BLaER1 treated with 17β-estradiol and CSF1 and Interleukin-3, amounts not matched to agents 10 nM and 100 nM (cell line): ENCODE results near the gene ATP6V1D.
"Not testable (repeated sequence)": the region's sequence is repeated elsewhere in the genome, so short reads cannot be mapped to it uniquely, and the experiment has no call there.

Experiments
- H3K27ac ChIP-seq, 11 experiments: shearing (Covaris generic); formaldehyde crosslinking; 2 replicates each; pipeline ENCODE4 v1.8.1; 2022
- H3K27me3 ChIP-seq, 11 experiments: shearing (Covaris generic); formaldehyde crosslinking; 2 replicates each; pipeline ENCODE4 v1.8.1; 2022
- H3K36me3 ChIP-seq, 11 experiments: shearing (Covaris generic); formaldehyde crosslinking; 2 replicates each; pipeline ENCODE4 v1.8.1; 2022
- H3K4me1 ChIP-seq, 10 experiments: shearing (Covaris generic); formaldehyde crosslinking; 2 replicates each; pipeline ENCODE4 v1.8.1; 2022
- H3K4me2 ChIP-seq, 11 experiments: shearing (Covaris generic); formaldehyde crosslinking; 2 replicates each; pipeline ENCODE4 v1.8.1; 2022
- H3K4me3 ChIP-seq, 10 experiments: shearing (Covaris generic); formaldehyde crosslinking; 2 replicates each; pipeline ENCODE4 v1.8.1; 2022
- H3K9ac ChIP-seq, 11 experiments: shearing (Covaris generic); formaldehyde crosslinking; 2 replicates each; pipeline ENCODE4 v1.8.1; 2022
- H3K9me3 ChIP-seq, 11 experiments: shearing (Covaris generic); formaldehyde crosslinking; replicated peaks in 1 of 11; 2 replicates each; pipeline ENCODE4 v1.8.1; 2022
- H4K20me1 ChIP-seq, 11 experiments: shearing (Covaris generic); formaldehyde crosslinking; 2 replicates each; pipeline ENCODE4 v1.8.1; 2022
- Cebpa-rat ChIP-seq, 11 experiments: shearing (Covaris generic); IDR thresholded peaks; 2 replicates each; pipeline ENCODE4 v1.8.1; 2022

ATP6V1D gene

DNA sequence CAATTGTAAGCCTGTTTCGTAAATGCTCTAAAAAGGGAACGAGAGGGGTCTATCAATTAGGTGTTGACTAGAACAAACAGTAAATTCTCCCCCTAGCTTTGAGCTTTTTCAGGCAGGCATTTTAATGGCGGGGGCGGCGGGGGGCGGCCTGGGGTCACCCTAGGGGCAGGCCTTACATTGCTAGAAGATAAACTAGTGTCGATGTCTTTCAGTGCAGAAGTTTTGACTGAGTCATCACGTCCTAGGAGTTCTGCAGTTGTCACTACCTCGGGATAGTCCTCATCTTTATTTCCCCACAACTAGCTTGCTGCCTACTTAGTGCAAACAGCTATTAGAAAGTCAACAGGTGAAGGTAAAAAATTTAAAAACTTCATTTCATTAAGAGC, 1.6 kb downstream of the ATP6V1D start:
- Histone ChIP-seq H3K27me3 (no peaks in the 10 kb centered on the region), H3K36me3 (peaks cover 11 to 26% (median 16%) of the 10 kb centered on the region in 11 experiments; a peak in 19 of 22 replicates), H3K4me1 (peaks cover 34 to 62% (median 43%) of the 10 kb centered on the region in 10 experiments), H3K4me2 (peak overlapping the region; percentile 82 to 99 (median 90)), H3K9me3 (no peaks in the 10 kb centered on the region), H4K20me1 (peaks cover 11 to 78% (median 42%) of the 10 kb centered on the region in 11 experiments; a peak in 20 of 22 replicates), H3K27ac (peak overlapping the region in 1 of 11 experiments; percentile 98; a peak in 1 of 22 replicates), H3K9ac (peak overlapping the region; percentile 93 to 99 (median 96); a peak in 13 of 22 replicates), H3K4me3 (peak overlapping the region in 6 of 10 experiments; percentile 80 to 89 (median 86); a peak in 11 of 20 replicates)
- TF ChIP-seq Cebpa-rat (IDR thresholded peaks at IDR 0.05): no peak

DNA sequence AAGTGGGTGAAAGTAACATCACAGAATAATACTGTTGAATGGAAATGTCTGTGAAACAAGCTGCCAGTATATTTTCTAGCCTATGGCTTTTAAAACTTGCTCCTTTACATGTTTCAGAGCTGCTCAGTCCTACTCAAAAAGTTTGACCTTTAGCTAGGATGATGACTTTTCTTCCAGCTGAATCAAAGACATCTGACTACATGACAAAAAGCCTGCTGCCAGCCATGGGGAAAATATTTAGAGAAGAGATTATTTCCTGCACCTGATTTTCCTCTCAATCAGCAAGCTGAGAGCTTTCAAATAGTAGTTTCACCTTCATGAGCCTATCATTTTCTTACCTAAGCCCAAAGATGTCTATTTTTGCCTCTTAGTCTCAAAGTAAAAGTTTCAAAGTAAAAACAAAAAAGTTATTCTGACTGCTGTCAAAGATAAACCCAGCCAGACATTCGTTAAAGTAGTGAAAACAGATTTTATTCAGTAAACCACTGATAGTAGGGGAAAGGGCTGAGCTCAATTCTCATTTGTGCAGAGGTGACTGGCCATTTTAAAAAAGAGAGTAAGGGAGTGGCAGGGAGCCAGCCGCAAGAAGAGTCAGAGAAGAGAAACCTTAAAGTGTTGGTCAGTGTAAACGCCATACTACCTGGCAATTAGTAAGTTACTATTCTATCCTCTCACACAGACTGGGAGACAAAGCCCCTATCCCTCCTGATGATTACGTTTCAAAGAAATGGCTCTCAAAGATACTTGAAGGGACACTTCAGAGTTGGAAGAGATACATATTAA, 2.2 kb downstream of the ATP6V1D start:
- Histone ChIP-seq H3K9ac (peak overlapping the region in 7 of 11 experiments; percentile 5 to 98 (median 96); a peak in 8 of 22 replicates), H3K36me3 (peaks cover 7 to 26% (median 19%) of the 10 kb centered on the region in 11 experiments; a peak in 19 of 22 replicates), H3K9me3 (no peaks in the 10 kb centered on the region), H3K4me2 (peak overlapping the region; percentile 14 to 99 (median 90); a peak in 17 of 22 replicates), H4K20me1 (peaks cover 7 to 78% (median 36%) of the 10 kb centered on the region in 11 experiments; a peak in 19 of 22 replicates), H3K4me1 (peaks cover 29 to 56% (median 37%) of the 10 kb centered on the region in 10 experiments), H3K4me3 (peak overlapping the region in 3 of 10 experiments; percentile 80 to 86 (median 86); a peak in 5 of 20 replicates), H3K27ac (0 out of 22 replicates have a peak overlapping the region, but pooled peaks of 1 of the 11 experiments have one; percentile 10), H3K27me3 (no peaks in the 10 kb centered on the region)
- TF ChIP-seq Cebpa-rat (IDR thresholded peaks at IDR 0.05): no peak

DNA sequence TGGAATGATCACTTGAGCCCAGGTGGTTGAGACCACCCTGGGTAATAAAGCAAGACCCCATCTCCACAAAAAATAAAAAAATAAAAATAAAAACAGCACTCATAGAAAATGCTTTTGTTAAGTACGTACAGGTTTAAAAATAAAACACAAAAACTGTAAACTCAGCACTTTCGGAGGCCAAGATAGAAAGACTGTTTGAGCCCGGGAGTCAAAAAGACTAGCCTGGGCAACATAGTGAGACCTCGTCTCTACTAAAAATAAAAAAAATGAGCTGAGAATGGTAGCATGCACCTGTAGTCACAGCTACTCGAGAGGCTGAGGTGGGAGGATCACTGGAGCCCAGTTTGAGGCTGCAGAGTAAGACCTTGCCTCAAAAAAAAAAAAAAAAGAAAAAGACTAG, 7.5 kb downstream of the ATP6V1D start:
- H3K4me3 ChIP-seq: no peak overlapping the region
- no peaks in the 10 kb centered on the region for H3K9me3 ChIP-seq
- peaks cover 50 to 74% (median 67%) of the 10 kb centered on the region in 11 experiments for H3K36me3 ChIP-seq
- H3K27ac ChIP-seq: no peak overlapping the region
- peaks cover 0 to 24% (median under 1%) of the 10 kb centered on the region in 10 experiments; a peak in 11 of 20 replicates for H3K4me1 ChIP-seq
- no peak for TF ChIP-seq Cebpa-rat (IDR thresholded peaks at IDR 0.05)
- H3K27me3 ChIP-seq: no peaks in the 10 kb centered on the region
- H4K20me1 ChIP-seq: peaks cover 0 to 71% (median 10%) of the 10 kb centered on the region in 11 experiments; a peak in 10 of 22 replicates
- H3K4me2 ChIP-seq: no peak overlapping the region
- H3K9ac ChIP-seq: no peak overlapping the region

DNA sequence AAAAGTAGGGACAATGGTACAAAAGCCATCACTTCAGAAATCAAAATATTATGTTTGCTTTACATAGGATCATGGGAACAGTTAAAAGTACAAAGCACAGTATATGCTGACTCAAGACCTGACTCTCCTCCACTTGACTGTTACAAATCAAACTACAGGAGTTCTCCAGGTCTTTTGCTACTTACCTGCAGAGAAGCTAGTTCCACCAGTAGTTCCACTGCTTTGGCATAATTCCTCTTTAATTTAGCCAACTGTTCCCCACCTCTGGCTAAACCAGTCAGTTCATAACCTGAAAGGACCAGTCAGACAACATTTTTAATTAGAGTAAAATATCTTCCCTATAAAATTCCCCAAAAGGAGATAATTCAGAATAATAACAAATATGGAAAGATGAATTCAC, 14.0 kb downstream of the ATP6V1D start:
- H3K36me3 ChIP-seq: peaks cover 81 to 98% (median 88%) of the 10 kb centered on the region in 11 experiments
- H3K27me3 ChIP-seq: no peaks in the 10 kb centered on the region
- no peak overlapping the region for H3K4me2 ChIP-seq
- H3K4me3 ChIP-seq: no peak overlapping the region
- TF ChIP-seq Cebpa-rat (IDR thresholded peaks at IDR 0.05): no peak
- H3K9me3 ChIP-seq: peaks cover 0 to 9% (median 7%) of the 10 kb centered on the region in 11 experiments; a peak in 11 of 22 replicates
- H3K4me1 ChIP-seq: peaks cover 0 to 5% (median 0%) of the 10 kb centered on the region in 10 experiments; a peak in 1 of 20 replicates
- H3K27ac ChIP-seq: no peak overlapping the region
- H4K20me1 ChIP-seq: peaks cover 0 to 7% (median 0%) of the 10 kb centered on the region in 11 experiments; a peak in 4 of 22 replicates
- H3K9ac ChIP-seq: no peak overlapping the region

DNA sequence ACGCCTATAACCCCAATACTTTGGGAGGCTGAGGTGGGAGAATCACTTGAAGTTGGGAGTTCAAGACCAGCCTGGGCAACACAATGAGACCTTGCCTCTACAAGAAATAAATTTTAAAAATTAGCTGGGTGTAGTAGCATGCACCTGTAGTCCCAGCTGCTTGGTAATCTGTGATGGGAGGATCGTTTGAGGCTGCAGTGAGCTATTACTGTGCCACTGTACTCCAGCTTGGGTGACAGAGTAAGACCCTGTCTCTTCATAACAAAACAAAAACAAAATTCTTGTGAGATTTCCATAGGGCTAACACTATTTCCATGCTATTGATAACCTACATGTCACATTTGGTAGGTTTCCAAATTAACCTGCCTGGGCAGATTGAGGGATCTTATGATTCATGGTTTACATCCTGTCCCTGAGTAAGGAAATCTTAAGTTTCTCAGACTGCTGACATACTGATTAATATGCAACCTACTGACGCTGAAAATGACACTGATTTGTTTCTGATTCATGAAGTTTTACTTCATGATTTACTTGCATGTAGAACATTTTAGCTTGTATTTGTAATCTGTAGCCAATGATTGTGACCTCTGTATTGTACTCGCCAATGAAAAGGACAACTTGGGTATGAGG, 15.9 kb downstream of the ATP6V1D start:
- Histone ChIP-seq H3K4me1 (peaks cover 0 to 5% (median 0%) of the 10 kb centered on the region in 10 experiments; a peak in 1 of 20 replicates), H3K4me3 (no peak overlapping the region), H3K9me3 (peaks cover 0 to 14% (median 8%) of the 10 kb centered on the region in 11 experiments; a peak in 11 of 22 replicates), H3K4me2 (no peak overlapping the region), H4K20me1 (peaks cover 0 to 4% (median 0%) of the 10 kb centered on the region in 11 experiments; a peak in 1 of 22 replicates), H3K27me3 (no peaks in the 10 kb centered on the region), H3K9ac (no peak overlapping the region), H3K36me3 (peaks cover 81 to 98% (median 88%) of the 10 kb centered on the region in 11 experiments), H3K27ac (no peak overlapping the region)
- TF ChIP-seq Cebpa-rat (IDR thresholded peaks at IDR 0.05): no peak

DNA sequence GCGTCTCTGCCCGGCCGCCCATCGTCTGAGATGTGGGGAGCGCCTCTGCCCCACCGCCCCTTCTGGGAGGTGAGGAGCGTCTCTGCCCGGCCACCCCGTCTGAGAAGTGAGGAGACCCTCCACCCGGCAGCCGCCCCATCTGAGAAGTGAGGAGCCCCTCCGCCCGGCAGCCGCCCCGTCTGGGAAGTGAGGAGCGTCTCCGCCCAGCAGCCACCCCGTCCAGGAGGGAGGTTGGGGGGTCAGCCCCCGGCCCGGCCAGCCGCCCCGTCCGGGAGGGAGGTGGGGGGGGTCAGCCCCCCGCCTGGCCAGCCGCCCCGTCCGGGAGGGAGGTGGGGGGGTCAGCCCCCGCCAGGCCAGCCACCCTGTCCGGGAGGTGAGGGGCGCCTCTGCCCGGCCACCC, 18.4 kb downstream of the ATP6V1D start:
- H4K20me1 ChIP-seq, H3K27ac ChIP-seq, H3K4me2 ChIP-seq, H3K27me3 ChIP-seq, H3K9ac ChIP-seq, H3K4me3 ChIP-seq, H3K4me1 ChIP-seq: not testable (repeated sequence)
- H3K9me3 ChIP-seq: peaks cover 0 to 14% (median 8%) of the 10 kb centered on the region in 11 experiments; a peak in 11 of 22 replicates
- H3K36me3 ChIP-seq: peaks cover 82 to 98% (median 89%) of the 10 kb centered on the region in 11 experiments

DNA sequence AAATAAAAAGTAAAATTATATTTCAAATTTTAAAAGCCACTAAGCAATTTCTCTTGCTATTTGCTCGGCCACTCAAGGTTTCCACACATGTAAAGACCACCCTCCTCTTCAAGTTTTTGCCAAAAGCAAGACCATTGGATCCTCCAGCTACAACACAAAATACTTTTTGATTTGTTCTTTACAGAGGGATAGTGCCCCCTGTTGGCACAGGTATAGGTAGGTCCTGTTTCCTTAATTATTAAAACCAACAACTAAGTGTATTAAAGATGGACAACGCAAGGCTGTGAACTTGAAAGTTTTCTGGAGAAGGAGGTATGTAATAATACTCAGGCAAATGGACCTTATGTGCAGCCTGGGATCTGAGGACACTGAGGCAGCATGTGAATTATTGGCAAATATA, 23.8 kb downstream of the ATP6V1D start:
- no peaks in the 10 kb centered on the region for H3K27me3 ChIP-seq
- H3K4me2 ChIP-seq: no peak overlapping the region
- TF ChIP-seq Cebpa-rat (IDR thresholded peaks at IDR 0.05): no peak
- no peak overlapping the region for H3K4me3 ChIP-seq
- H3K36me3 ChIP-seq: peaks cover 78 to 99% (median 97%) of the 10 kb centered on the region in 11 experiments
- H4K20me1 ChIP-seq: no peaks in the 10 kb centered on the region; a peak in 1 of 22 replicates
- no peak overlapping the region for H3K27ac ChIP-seq
- H3K9me3 ChIP-seq: peaks cover 0 to 6% (median 4%) of the 10 kb centered on the region in 11 experiments; a peak in 8 of 22 replicates
- H3K4me1 ChIP-seq: no peaks in the 10 kb centered on the region
- no peak overlapping the region for H3K9ac ChIP-seq

DNA sequence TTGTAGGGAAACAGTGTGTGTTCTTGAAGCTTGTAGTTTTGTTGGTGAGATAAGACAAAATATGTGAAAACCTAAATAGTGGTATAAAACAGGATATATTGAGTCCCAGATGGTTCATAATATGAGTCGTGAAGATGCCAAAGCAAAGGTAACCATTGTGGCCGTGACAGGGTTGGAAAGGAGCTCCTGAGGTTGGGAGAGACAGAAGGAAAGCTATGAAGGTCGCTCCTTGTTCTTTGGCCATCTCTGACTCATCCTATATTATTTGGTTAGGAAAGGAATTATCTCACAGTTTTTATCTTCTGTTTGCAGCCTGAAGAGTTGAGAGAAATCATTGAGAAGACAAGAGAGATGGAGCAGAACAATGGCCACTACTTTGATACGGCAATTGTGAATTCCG, 27.1 kb downstream of the ATP6V1D start:
- no peaks in the 10 kb centered on the region for H3K4me1 ChIP-seq
- no peak for TF ChIP-seq Cebpa-rat (IDR thresholded peaks at IDR 0.05)
- no peak overlapping the region for H3K4me3 ChIP-seq
- H3K9me3 ChIP-seq: no peaks in the 10 kb centered on the region
- H3K9ac ChIP-seq: no peak overlapping the region
- no peaks in the 10 kb centered on the region for H3K27me3 ChIP-seq
- H4K20me1 ChIP-seq: no peaks in the 10 kb centered on the region
- H3K4me2 ChIP-seq: no peak overlapping the region
- no peak overlapping the region for H3K27ac ChIP-seq
- H3K36me3 ChIP-seq: peaks cover 54 to 84% (median 81%) of the 10 kb centered on the region in 11 experiments
